Astrocyte of the hippocampus (primary cell): ENCODE data around the gene KSR2.
"Not testable (repeated sequence)": the region's sequence is repeated elsewhere in the genome, so short reads cannot be mapped to it uniquely, and the experiment has no call there.

Experiments used
- DNase-seq: peaks from one replicate; pipeline ENCODE4 v3.0.0; 2011; ENCODE audit warnings: low read depth, low spot score

Gene KSR2

GRCh38 chr12:117821480-117822175 is 147.2 kb downstream of the KSR2 start:
- DNase-seq, result no peak

GRCh38 chr12:117820216-117820907 is 148.4 kb downstream of the KSR2 start:
- DNase-seq, result no peak

- no peak for DNase-seq
Observed at GRCh38 chr12:117819160-117819559, 149.6 kb downstream of the KSR2 start.

GRCh38 chr12:117818400-117818799 is 150.4 kb downstream of the KSR2 start:
- DNase-seq, result no peak

- DNase-seq, result no peak
Observed at GRCh38 chr12:117809509-117809908, 159.3 kb downstream of the KSR2 start.

- DNase-seq, result no peak
Observed at GRCh38 chr12:117807946-117808345, 160.8 kb downstream of the KSR2 start.

GRCh38 chr12:117807355-117807754 is 161.4 kb downstream of the KSR2 start:
- no peak for DNase-seq

- DNase-seq, result no peak
Observed at GRCh38 chr12:117805865-117806264, 162.9 kb downstream of the KSR2 start.

GRCh38 chr12:117803001-117803400 is 165.8 kb downstream of the KSR2 start:
- no peak for DNase-seq

GRCh38 chr12:117800711-117801110 is 168.1 kb downstream of the KSR2 start:
- not testable (repeated sequence) for DNase-seq

- DNase-seq, result no peak
Observed at GRCh38 chr12:117797202-117797601, 171.6 kb downstream of the KSR2 start.

- no peak for DNase-seq
Observed at GRCh38 chr12:117792877-117793424, 175.8 kb downstream of the KSR2 start.

- no peak for DNase-seq
Observed at GRCh38 chr12:117792471-117792870, 176.3 kb downstream of the KSR2 start.

GRCh38 chr12:117790948-117791347 is 177.8 kb downstream of the KSR2 start:
- no peak for DNase-seq

- no peak for DNase-seq
Observed at GRCh38 chr12:117790198-117790597, 178.6 kb downstream of the KSR2 start.

GRCh38 chr12:117789195-117789912 is 179.4 kb downstream of the KSR2 start:
- no peak for DNase-seq

- DNase-seq, result no peak
Observed at GRCh38 chr12:117778656-117779055, 190.1 kb downstream of the KSR2 start.

GRCh38 chr12:117774941-117775775 is 193.6 kb downstream of the KSR2 start:
- no peak for DNase-seq

GRCh38 chr12:117768860-117769259 is 199.9 kb downstream of the KSR2 start:
- DNase-seq, result no peak

GRCh38 chr12:117766008-117766407 is 202.8 kb downstream of the KSR2 start:
- no peak for DNase-seq

GRCh38 chr12:117762143-117762542 is 206.6 kb downstream of the KSR2 start:
- DNase-seq, result no peak
